HepG2 (cell line): Measurements from ENCODE around the gene TANGO2. TPM values are rescaled to one million over a fixed set of nuclear protein-coding genes. Genes with fewer than 3 reads are reported as not detected.

Source experiments
- CREM ChIP-seq, 2 experiments: sonication (generic) in 1 of 2; formaldehyde crosslinking in 1 of 2; IDR thresholded peaks; 2 replicates each; pipeline versions ENCODE4 v1.4.0 to v1.6.1; 2016 to 2020; ENCODE audit warnings: antibody characterized with exemption in 1 of 2, mild to moderate bottlenecking in 1 of 2, missing genetic modification reagents in 1 of 2
- ELF4 ChIP-seq: sonication (generic); formaldehyde crosslinking; IDR thresholded peaks from 2 replicates; pipeline ENCODE4 v1.5.0; 2020; ENCODE audit warnings: missing genetic modification reagents, mild to moderate bottlenecking, moderate library complexity, borderline replicate concordance
- FOXK2 ChIP-seq: fragments of 450-650 bp; IDR thresholded peaks from 2 replicates; pipeline ENCODE4 v1.6.1; 2016
- FUBP1 ChIP-seq: sonication (generic); formaldehyde crosslinking; IDR thresholded peaks from 2 replicates; pipeline ENCODE4 v1.5.1; 2020; ENCODE audit warnings: missing genetic modification reagents, mild to moderate bottlenecking, borderline replicate concordance
- MLX ChIP-seq: IDR thresholded peaks from 2 replicates; pipeline ENCODE4 v1.6.1; 2016
- MYNN ChIP-seq: sonication (generic); formaldehyde crosslinking; IDR thresholded peaks from 2 replicates; pipeline ENCODE4 v1.4.0; 2020; ENCODE audit warnings: mild to moderate bottlenecking, low read depth, missing genetic modification reagents
- SIX1 ChIP-seq: sonication (generic); formaldehyde crosslinking; IDR thresholded peaks from 2 replicates; pipeline ENCODE4 v1.4.0; 2020; ENCODE audit warnings: missing genetic modification reagents, borderline replicate concordance
- SRF ChIP-seq: IDR thresholded peaks from 2 replicates; pipeline ENCODE4 v1.6.1; 2011; ENCODE audit warnings: mild to moderate bottlenecking, low read depth, low read length, moderate library complexity
- THAP11 ChIP-seq: IDR thresholded peaks from 2 replicates; pipeline ENCODE4 v1.6.1; 2016; ENCODE audit warnings: missing biosample characterization, missing genetic modification reagents
- UBTF ChIP-seq: sonication (generic); formaldehyde crosslinking; IDR thresholded peaks from 2 replicates; pipeline ENCODE4 v1.4.0; 2020; ENCODE audit warnings: mild to moderate bottlenecking, missing genetic modification reagents
- ZNF207 ChIP-seq: fragments of 450-650 bp; IDR thresholded peaks from 2 replicates; pipeline ENCODE4 v1.6.1; 2016; ENCODE audit warnings: antibody characterized with exemption, borderline replicate concordance
- ZNF235 ChIP-seq: sonication (generic); formaldehyde crosslinking; IDR thresholded peaks from 2 replicates; pipeline ENCODE4 v1.8.1; 2023; ENCODE audit warnings: mild to moderate bottlenecking, missing genetic modification reagents, borderline replicate concordance
- ZNF251 ChIP-seq: sonication (generic); formaldehyde crosslinking; IDR thresholded peaks from 2 replicates; pipeline ENCODE4 v1.9.0; 2021; ENCODE audit warnings: mild to moderate bottlenecking, missing genetic modification reagents
- ZNF33B ChIP-seq: sonication (generic); formaldehyde crosslinking; IDR thresholded peaks from 2 replicates; pipeline ENCODE4 v1.5.1; 2020; ENCODE audit warnings: mild to moderate bottlenecking, missing genetic modification reagents
- polyA plus RNA-seq, 8 experiments: library from polyadenylated mRNA; depleted of rRNA in 3 of 8; stranded (reverse) in 7 of 8; unstranded in 1 of 8; fragments of >200 nt; fragmentation: Illumina TruSeq in 4 of 8; extraction: Trizol in 4 of 8; gene quantifications; 2 replicates each; pipeline versions ENCODE4 v1.2.1 to v1.2.3, GENCODE V29; 2011 to 2016; ENCODE audit warnings: low read depth in 4 of 8, missing spikeins in 1 of 8, mixed read lengths in 1 of 8; ENCODE audit not compliant: insufficient read depth in 1 of 8
- total RNA-seq, 5 experiments: library from RNA; depleted of rRNA; stranded (reverse); fragments of >200 nt; fragmentation: Illumina TruSeq; extraction: Trizol; gene quantifications; 2 replicates each; pipeline ENCODE4 v1.2.3, GENCODE V29; 2016; ENCODE audit warnings: low read depth in 1 of 5
- TF ChIP-seq, protein P1 (sequence below): sonication (generic); formaldehyde crosslinking; IDR thresholded peaks from 2 replicates; pipeline ENCODE4 v1.8.0; 2022; ENCODE audit warnings: missing genetic modification reagents, mild to moderate bottlenecking, borderline replicate concordance
- TF ChIP-seq, protein P2 (sequence below): sonication (generic); formaldehyde crosslinking; IDR thresholded peaks from 2 replicates; pipeline ENCODE4 v1.4.0; 2020; ENCODE audit warnings: missing genetic modification reagents, borderline replicate concordance
- TF ChIP-seq, protein P3 (sequence below): sonication (generic); formaldehyde crosslinking; IDR thresholded peaks from 2 replicates; pipeline ENCODE4 v1.8.1; 2023; ENCODE audit warnings: missing genetic modification reagents, inconsistent platforms, borderline replicate concordance
- TF ChIP-seq, protein P4 (sequence below): sonication (generic); formaldehyde crosslinking; IDR thresholded peaks from 2 replicates; pipeline ENCODE4 v1.5.1; 2020; ENCODE audit warnings: missing genetic modification reagents, mild to moderate bottlenecking, borderline replicate concordance

The TANGO2 gene
- total and polyA plus RNA-seq, 2 of the 13 experiments (the other 11 are each of a cell fraction or from before 2014, with no cell fraction given): 12.9 to 14.8 TPM

DNA sequence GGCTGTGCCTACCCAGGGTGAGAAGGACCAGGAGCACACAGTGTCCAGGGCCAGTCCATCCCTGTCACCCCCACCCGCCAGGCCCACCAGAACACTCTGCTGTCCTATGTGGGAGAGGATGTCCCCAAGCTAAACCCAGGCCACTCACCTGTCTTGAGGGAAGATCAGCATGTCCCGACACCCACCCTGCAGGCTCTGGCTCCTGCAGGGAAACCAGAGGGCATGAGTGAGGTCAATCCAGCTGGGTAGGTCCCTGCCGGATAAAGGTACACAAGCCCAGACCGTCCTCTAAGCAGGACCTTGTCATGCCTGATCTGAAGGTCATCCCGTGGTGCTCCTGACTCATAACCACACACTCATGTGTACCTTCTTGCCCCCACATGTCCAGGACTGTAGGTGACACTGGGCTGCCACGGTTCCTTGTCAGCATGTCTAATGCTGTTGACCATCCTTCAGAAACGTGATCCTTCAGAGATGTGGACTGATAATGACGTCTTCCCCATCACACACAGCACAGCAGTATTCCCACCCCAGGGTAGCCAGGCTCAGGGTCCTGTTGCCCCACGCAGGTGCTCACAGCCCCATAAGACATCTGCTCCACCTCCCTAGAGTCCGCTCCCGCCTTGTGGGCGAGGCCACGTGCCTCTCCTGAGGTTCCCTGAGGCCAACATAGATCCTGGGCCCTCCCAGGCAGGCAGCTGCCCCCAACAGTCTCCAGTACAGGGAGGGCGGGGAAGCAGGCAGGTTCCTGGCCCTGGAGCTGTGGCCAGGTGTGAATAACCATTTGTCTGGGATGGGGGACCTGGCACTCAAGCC, 10.4 kb upstream of the TANGO2 start (continued):
- TF ChIP-seq, protein P1, sequence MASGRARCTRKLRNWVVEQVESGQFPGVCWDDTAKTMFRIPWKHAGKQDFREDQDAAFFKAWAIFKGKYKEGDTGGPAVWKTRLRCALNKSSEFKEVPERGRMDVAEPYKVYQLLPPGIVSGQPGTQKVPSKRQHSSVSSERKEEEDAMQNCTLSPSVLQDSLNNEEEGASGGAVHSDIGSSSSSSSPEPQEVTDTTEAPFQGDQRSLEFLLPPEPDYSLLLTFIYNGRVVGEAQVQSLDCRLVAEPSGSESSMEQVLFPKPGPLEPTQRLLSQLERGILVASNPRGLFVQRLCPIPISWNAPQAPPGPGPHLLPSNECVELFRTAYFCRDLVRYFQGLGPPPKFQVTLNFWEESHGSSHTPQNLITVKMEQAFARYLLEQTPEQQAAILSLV (CRISPR knock-in tag): no peak
- TF ChIP-seq CREM (IDR thresholded peaks at IDR 0.05): no peak
- TF ChIP-seq CREM (CRISPR knock-in tag; IDR thresholded peaks at IDR 0.05): no peak
- peak; percentile 78 for TF ChIP-seq FOXK2
- TF ChIP-seq MYNN (CRISPR knock-in tag): no peak
- TF ChIP-seq SRF: no peak
- TF ChIP-seq SIX1 (CRISPR knock-in tag): no peak
- no peak for TF ChIP-seq ZNF235
- TF ChIP-seq FUBP1 (CRISPR knock-in tag): no peak
- TF ChIP-seq ELF4 (CRISPR knock-in tag): no peak
- no peak for TF ChIP-seq ZNF207
- TF ChIP-seq ZNF251 (CRISPR knock-in tag): no peak
- TF ChIP-seq, protein P2, sequence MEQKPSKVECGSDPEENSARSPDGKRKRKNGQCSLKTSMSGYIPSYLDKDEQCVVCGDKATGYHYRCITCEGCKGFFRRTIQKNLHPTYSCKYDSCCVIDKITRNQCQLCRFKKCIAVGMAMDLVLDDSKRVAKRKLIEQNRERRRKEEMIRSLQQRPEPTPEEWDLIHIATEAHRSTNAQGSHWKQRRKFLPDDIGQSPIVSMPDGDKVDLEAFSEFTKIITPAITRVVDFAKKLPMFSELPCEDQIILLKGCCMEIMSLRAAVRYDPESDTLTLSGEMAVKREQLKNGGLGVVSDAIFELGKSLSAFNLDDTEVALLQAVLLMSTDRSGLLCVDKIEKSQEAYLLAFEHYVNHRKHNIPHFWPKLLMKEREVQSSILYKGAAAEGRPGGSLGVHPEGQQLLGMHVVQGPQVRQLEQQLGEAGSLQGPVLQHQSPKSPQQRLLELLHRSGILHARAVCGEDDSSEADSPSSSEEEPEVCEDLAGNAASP (CRISPR knock-in tag): no peak; the same call in 1 of the 2 replicates
- TF ChIP-seq, protein P3, sequence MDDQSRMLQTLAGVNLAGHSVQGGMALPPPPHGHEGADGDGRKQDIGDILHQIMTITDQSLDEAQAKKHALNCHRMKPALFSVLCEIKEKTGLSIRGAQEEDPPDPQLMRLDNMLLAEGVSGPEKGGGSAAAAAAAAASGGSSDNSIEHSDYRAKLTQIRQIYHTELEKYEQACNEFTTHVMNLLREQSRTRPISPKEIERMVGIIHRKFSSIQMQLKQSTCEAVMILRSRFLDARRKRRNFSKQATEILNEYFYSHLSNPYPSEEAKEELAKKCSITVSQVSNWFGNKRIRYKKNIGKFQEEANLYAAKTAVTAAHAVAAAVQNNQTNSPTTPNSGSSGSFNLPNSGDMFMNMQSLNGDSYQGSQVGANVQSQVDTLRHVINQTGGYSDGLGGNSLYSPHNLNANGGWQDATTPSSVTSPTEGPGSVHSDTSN (CRISPR knock-in tag): no peak
- TF ChIP-seq ZNF33B (CRISPR knock-in tag): no peak
- TF ChIP-seq UBTF (CRISPR knock-in tag): no peak; the same call in 1 of the 2 replicates
- no peak for TF ChIP-seq THAP11 (CRISPR knock-in tag)
- TF ChIP-seq, protein P4, sequence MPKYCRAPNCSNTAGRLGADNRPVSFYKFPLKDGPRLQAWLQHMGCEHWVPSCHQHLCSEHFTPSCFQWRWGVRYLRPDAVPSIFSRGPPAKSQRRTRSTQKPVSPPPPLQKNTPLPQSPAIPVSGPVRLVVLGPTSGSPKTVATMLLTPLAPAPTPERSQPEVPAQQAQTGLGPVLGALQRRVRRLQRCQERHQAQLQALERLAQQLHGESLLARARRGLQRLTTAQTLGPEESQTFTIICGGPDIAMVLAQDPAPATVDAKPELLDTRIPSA: no peak
- peak; percentile 67 for TF ChIP-seq MLX
